ENCODE results near the gene PTPRE.

PTPRE gene

GRCh38 chr10:127912607-127913367 is 5.9 kb downstream of the PTPRE start:
- no peak for TF ChIP-seq CTCF (IDR thresholded peaks at IDR 0.05; ENCODE audit: insufficient read depth, missing control alignments)
- FAIRE-seq (no peak), DNase-seq (ENCODE audit: insufficient read length, low spot score) (no peak)

- TF ChIP-seq CTCF (IDR thresholded peaks at IDR 0.05; ENCODE audit: insufficient read depth, missing control alignments), result no peak
- DNase-seq (ENCODE audit: insufficient read length, low spot score) (no peak), FAIRE-seq (no peak)
Measured at GRCh38 chr10:127913368-127913759, 6.5 kb downstream of the PTPRE start.

- no peak for TF ChIP-seq CTCF (IDR thresholded peaks at IDR 0.05; ENCODE audit: insufficient read depth, missing control alignments)
- FAIRE-seq (no peak), DNase-seq (ENCODE audit: insufficient read length, low spot score) (no peak)
Measured at GRCh38 chr10:127915324-127915723, 8.4 kb downstream of the PTPRE start.

GRCh38 chr10:127916826-127917225 is 9.9 kb downstream of the PTPRE start:
- no peak for DNase-seq (ENCODE audit: insufficient read length, low spot score)
- TF ChIP-seq CTCF (IDR thresholded peaks at IDR 0.05; ENCODE audit: insufficient read depth, missing control alignments), result no peak
- no peak for FAIRE-seq

GRCh38 chr10:127918572-127918971 is 11.7 kb downstream of the PTPRE start:
- TF ChIP-seq CTCF (IDR thresholded peaks at IDR 0.05; ENCODE audit: insufficient read depth, missing control alignments), result no peak
- DNase-seq (ENCODE audit: insufficient read length, low spot score) (no peak), FAIRE-seq (no peak)

GRCh38 chr10:127919418-127920271 is 12.7 kb downstream of the PTPRE start:
- DNase-seq (ENCODE audit: insufficient read length, low spot score) (no peak), FAIRE-seq (no peak)
- no peak for TF ChIP-seq CTCF (IDR thresholded peaks at IDR 0.05; ENCODE audit: insufficient read depth, missing control alignments)
